ENCODE results near the gene SCO2. TPM values are rescaled to one million over a fixed set of nuclear protein-coding genes. Genes with fewer than 3 reads are reported as not detected.

Gene SCO2
- total and polyA plus RNA-seq, 2 of the 13 experiments (the other 11 are each of a cell fraction or from before 2014, with no cell fraction given) = 0.32 to 3.7 TPM

GRCh38 chr22:50485221-50486131 is 39.9 kb downstream of the SCO2 start (continued):
- TF ChIP-seq, protein P1, sequence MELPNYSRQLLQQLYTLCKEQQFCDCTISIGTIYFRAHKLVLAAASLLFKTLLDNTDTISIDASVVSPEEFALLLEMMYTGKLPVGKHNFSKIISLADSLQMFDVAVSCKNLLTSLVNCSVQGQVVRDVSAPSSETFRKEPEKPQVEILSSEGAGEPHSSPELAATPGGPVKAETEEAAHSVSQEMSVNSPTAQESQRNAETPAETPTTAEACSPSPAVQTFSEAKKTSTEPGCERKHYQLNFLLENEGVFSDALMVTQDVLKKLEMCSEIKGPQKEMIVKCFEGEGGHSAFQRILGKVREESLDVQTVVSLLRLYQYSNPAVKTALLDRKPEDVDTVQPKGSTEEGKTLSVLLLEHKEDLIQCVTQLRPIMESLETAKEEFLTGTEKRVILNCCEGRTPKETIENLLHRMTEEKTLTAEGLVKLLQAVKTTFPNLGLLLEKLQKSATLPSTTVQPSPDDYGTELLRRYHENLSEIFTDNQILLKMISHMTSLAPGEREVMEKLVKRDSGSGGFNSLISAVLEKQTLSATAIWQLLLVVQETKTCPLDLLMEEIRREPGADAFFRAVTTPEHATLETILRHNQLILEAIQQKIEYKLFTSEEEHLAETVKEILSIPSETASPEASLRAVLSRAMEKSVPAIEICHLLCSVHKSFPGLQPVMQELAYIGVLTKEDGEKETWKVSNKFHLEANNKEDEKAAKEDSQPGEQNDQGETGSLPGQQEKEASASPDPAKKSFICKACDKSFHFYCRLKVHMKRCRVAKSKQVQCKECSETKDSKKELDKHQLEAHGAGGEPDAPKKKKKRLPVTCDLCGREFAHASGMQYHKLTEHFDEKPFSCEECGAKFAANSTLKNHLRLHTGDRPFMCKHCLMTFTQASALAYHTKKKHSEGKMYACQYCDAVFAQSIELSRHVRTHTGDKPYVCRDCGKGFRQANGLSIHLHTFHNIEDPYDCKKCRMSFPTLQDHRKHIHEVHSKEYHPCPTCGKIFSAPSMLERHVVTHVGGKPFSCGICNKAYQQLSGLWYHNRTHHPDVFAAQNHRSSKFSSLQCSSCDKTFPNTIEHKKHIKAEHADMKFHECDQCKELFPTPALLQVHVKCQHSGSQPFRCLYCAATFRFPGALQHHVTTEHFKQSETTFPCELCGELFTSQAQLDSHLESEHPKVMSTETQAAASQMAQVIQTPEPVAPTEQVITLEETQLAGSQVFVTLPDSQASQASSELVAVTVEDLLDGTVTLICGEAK (IDR thresholded peaks at IDR 0.05) = no peak
- TF ChIP-seq, protein P1 (CRISPR knock-in tag; IDR thresholded peaks at IDR 0.05) = no peak
- TF ChIP-seq ZNF83 (CRISPR knock-in tag; IDR thresholded peaks at IDR 0.05; ENCODE audit: borderline replicate concordance) (no peak), STAG1 (CRISPR knock-in tag; IDR thresholded peaks at IDR 0.05) (no peak), DPF2 (CRISPR knock-in tag; IDR thresholded peaks at IDR 0.05; ENCODE audit: borderline replicate concordance, low read depth) (0 out of 2 replicates have a peak, but pooled peaks have one; percentile 20), ELF4 (CRISPR knock-in tag; IDR thresholded peaks at IDR 0.05; ENCODE audit: borderline replicate concordance) (no peak), ZNF549 (CRISPR knock-in tag; IDR thresholded peaks at IDR 0.05) (no peak), ZNF512B (CRISPR knock-in tag; IDR thresholded peaks at IDR 0.05; ENCODE audit: borderline replicate concordance) (no peak), ZBTB42 (CRISPR knock-in tag; IDR thresholded peaks at IDR 0.05) (no peak), ERF (CRISPR knock-in tag; IDR thresholded peaks at IDR 0.05) (no peak; the same call in 1 of the 2 replicates), NFATC3 (CRISPR knock-in tag; IDR thresholded peaks at IDR 0.05) (no peak), TEAD2 (CRISPR knock-in tag; IDR thresholded peaks at IDR 0.05) (no peak), ZNF891 (CRISPR knock-in tag; IDR thresholded peaks at IDR 0.05) (no peak), RFX5 (IDR thresholded peaks at IDR 0.05; ENCODE audit: low read depth, low read length) (no peak), NFE2L2 (IDR thresholded peaks at IDR 0.05; ENCODE audit: low read length) (no peak), MTF2 (CRISPR knock-in tag; IDR thresholded peaks at IDR 0.05; ENCODE audit: borderline replicate concordance) (no peak), RELA (CRISPR knock-in tag; IDR thresholded peaks at IDR 0.05) (no peak)

Measured in HepG2 (cell line).